Fibroblast of skin of scalp (primary cell): ENCODE measurements around the gene MACROH2A1.

Experiments used
- DNase-seq: peaks from one replicate; pipeline ENCODE4 v3.0.0-alpha.2; 2013

The MACROH2A1 gene

DNA sequence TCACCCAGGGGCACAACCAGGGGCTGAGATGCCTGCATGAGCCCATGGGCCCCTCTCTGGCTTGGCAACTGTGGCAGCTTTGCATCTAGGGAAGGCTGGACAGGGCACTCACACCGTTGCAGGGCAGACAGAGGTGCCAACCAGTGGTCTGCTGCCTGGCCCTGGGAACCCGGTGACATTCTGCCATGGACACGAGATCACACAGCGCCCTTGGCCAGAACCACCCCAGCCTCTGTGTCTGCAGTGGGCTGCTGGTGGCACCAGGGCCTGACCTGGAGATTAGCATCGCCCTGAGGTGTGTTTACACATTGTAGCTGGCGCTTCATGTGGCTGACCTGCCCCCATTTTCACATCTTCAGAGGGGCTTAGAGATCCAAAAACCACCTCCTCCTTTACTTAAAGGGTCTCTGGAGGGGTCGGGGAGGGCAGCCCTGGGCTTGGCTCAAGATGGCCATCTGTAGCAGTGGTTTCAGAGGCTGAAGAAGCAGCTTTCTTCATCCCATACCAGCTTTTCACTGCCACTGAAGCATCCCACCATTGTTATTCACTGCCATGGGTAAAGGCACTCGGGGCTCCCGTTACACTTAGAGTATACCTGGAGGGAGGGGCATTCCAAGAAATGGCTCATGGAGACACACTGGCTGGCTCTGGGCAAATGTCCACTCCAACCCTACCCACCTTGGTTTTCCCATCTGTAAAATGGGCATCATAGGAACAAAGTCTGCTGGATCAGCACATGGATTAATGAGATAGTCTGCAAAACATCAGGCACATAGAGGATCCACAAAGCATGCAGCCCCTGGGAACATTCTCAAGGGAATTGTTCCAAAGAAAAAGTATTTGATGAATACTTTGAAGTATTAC lies 36.7 kb upstream of the MACROH2A1 start:
- peak; percentile 48 for DNase-seq

DNA sequence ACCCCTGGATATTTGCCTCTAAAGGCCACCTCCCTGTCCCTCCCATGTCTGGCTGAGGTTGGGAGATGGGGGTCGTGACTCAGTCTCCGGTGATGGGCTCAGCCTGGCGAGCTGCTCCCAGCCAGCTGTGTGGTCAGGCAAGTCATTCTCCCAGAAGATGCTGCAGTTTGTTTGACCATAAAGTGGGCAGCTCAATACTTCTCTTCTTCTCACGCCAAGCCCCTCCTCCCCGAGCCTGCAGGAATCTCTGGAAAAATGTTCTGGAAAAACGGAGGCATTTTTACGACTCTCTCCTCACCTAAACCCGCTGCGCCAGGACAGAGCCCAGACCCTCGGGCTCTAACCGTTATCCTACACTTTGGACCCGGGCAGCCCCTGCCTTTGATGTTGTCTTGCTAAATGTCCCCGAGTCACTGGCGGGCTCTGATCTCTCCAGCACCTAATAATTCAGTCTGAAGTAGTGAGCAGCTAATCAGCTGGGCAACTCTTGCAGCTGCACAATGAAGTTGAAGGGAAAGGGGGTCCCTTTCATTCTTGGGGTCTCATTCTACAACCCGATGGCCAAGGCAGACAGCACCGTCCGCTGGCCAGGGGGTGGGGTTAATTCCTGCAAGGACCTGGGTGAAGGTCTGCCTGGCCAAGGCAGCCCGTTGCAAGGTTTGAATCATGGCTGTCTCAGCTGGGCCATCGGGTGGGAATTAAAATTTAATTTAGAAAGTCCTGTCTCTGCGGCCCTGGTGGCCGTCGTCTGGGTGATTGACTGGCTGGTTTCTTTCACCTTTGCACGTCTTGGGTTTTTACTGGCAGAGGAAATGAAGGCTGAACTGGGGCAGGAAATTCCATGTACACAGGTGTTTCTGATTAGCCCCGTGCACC lies 35.8 kb upstream of the MACROH2A1 start:
- DNase-seq, result no peak

DNA sequence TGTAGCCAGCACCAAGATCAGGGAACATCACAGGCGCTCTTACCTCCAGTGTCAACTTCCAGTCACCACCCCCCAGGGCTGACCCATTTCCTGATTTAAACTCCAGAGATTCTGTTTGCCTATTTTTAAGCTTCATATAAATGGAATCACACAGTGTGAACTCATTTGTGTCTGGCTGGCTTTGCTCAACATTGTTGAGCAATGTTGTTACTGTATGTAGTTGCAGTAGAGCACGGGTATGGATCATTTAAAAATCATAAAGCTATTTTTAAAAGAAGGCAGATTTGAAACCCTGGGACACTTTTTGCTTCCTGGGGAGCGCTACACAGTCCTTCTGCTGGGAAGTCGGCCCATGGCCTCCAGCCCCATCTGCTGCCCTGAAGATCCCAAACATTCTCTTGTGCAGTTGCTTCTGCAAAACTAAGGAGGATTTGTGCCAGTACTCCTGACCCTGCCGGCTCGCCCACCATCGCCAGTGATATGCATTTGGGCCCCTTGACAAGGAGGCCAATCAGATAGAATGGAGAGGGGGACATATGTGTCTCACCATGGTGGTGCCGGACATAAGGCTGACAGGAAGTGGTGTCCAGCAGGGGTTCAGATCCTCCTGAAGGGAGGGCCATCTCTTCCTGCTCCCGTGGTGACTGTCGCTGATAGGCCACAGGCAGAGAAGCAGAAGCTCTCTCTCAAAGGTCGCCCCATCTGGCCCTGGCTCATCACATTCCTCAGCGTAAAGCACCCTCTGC lies 34.8 kb upstream of the MACROH2A1 start:
- peak; percentile 50 for DNase-seq

DNA sequence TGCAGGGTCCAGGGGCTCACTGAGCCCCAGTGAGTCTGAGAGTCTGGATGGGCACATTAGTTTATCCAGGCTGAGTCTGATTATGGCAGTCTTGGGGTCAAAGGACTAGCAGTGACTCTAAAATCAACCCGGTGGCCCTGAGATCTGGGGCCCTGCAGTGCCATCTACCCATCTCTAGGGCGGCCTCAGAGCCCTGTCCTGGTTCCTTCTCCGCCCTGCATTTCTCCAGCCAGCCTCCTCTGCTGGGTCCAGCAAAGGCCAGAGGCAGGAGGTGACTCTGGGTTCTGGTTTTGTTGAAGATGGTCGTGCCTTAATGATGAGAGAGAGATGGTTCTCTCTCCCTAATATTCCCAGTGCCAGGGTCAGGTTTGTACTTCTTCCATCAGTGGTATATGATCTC lies 33.1 kb upstream of the MACROH2A1 start:
- no peak for DNase-seq

DNA sequence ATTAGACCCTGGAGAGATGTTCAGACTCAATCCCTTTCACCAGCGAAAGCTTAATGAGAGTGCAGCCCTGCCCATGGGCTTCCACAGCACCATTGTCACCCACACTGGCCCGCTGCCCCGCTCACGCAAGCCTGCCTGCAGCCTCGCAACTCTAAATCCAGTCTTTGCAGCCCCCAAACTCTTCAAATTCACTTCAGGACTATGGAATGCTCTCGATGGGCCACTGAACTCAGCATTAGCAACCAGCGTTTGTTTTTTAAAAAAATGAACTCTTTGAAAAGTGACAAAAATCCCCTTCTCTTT lies 31.1 kb upstream of the MACROH2A1 start:
- no peak for DNase-seq

DNA sequence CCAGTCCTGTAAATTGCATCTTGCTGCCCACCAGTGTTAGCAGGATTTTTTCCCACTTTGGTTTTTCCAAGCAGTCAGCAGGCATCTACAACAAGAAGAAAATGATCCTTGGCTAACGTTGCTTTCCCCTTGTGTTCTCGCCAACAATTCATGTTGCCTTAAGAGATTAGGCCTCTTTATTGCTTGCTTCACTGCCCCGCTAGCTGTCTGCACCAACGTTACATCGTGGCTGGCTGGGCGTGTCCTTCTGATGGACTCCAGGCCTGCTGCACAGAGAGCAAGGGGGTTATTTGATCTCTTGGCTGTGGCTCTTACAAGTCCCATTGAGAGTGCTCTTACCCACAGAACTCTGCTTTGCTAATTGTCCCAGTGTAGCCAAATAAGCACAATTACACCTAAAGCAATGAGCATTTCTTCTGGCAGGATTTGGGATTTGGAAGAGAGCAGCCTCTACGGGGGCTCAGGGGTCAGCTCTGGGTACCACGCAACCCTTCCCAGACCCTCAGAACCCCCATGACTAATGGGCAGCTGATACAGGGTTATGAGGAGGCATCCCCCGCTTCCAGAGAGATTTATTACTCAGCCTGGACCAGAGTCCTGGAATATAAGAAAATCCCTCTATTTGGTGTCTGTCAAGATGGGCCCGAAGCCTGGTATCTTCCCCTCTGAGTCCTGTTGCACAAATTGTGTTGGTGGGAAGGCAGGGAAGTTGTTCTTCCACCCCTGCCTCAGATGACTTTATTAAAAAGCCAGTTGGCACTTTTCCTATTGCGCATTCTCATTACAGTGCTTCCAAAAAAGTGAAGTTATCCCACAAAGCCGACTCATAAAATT lies 30.5 kb upstream of the MACROH2A1 start:
- DNase-seq, result no peak

DNA sequence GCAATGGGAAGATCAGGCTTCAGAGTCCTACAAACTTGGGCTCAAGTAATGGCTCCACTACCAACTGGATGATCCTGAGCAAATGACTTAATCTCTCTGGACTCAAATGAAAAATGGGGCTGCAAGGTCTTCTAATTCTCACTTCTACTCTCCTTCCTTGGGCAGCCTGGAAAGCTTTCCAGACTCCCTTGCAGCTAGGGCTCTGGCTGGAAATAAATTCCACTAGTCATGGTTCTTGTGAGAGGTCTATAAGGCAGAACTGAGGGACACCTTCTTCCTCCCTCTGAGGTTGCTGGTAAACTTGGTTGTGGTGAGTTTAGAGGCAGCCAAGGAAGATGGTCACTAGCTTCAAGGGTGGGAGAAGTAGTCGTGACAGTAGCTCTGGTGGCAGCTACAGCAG lies 29.6 kb upstream of the MACROH2A1 start:
- DNase-seq, result no peak

DNA sequence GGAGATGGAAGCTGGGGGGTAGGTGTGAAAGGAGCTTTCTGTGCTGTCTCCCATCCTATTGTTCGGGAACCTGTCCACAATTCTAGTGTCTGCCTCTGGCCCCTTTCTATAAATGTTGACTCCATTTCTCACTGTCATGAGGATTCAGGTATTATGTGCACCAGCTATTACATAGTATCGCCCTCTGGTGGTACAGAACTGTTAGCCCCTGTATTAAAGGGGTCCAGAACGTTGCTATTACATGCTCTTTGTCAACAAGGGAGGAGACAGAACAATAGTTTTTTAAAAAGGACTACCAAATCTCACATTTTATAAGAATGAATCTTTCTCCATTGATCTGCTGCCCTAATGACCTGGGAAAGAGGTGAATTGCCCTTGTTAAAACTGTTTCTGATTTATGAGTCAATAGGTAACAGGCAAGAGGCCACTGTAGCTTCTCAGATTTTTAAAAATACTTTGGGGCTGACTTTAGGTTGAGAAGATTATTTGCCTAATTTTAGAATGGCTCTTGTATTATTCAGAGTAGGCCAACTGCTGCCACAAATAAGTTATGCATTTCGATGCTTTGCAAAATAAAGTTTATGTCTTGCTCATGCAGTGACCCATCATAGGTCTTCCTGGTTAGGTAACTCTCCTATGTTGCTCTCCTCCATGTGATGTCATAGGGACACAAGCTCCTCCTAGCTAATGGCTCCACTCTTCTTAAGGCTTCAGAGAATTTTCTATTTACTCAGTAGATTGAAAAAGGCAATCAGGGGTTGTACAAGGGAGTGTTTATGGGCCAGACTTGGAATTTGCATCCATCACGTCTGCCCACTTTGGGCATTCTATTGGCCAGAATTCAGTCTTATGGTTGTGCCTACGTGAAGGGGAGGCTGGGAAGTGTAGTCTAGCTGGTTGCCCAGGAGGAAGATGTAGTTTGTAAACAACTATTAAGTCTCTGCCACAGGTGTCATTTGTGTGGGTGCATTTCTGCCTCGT lies 27.4 kb upstream of the MACROH2A1 start:
- peak; percentile 50 for DNase-seq

DNA sequence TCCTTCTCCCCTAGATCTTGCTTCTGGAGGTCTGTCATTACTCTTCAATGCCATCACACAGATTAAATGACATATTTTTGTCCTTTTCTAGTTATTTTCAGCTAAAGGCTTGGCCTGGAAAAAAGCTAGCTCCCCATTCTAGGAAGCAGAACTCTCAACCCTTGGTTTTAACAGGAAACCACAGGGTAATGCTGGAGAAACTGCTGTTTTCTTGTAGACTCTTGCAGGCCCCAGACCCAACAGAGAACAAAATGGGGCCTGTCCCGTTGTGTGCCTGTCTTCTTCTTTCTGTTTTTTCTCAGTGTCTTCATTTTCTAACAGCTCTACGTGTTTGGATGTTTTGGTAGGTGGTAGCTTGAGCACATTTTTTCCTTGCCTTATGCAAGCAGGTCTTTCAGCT lies 26.6 kb upstream of the MACROH2A1 start:
- DNase-seq, result no peak

DNA sequence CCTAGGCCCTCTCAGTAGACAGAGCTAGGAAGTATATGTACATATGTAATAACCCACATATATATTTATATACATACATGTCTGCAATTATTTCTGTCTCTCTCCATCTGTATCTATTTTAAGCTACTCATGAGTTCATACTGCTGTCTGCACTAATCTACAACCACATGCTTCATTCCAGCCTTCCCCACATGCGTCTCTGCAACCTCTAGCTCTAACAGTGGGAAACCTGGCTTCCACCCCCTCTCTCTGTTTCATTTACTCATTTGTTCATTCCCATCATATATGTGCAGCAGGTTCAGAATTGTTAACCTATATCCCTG lies 24.8 kb upstream of the MACROH2A1 start:
- no peak for DNase-seq

DNA sequence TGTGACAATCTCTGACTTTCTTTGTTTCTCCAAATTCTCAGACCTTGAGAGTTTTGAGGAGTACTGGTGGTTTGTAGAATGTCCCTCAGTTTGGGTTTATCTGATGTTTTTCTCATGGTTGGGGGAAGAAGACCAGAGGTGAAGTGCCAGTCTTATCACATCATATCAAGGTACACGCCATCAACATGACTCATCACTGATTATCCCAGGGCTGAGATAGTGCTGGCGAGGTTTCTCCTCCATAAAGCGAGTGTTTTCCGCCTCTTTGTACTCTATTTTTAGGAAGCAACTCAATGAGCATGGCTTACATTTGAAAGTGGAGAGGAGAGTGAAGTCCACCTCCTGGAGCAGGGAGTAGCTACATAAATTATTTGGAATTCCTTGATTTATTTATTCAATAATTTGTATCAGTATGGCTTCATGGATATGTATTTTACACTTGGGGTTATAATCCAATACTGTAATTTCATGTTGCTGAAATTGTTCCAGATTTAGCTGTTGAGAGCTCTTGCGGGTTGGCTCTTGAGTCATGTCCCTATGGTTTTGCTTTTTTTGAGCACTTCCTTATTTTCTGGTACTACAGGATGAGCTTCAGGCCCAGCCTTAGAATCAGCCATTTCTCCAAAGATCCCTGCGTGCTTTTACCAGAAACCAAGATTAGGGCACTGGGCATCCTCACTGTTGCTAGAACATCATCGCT lies 24.3 kb upstream of the MACROH2A1 start:
- no peak for DNase-seq

DNA sequence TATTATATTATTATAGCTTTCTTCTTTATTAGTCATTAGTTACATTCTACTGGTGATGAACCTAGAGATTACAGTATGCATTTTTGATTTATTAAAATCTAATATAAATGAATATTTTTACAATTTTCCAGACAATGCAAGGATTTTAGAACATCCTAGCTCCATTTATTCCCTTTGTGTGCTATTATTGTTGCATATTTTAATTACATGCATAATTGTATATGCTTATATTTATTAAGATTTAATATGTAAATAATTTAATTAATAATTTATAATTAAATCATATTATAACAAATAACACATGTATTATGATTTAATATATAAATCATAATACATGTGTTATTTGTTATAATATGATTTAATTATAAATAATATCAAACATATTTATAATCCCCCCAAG lies 23.4 kb upstream of the MACROH2A1 start:
- no peak for DNase-seq

DNA sequence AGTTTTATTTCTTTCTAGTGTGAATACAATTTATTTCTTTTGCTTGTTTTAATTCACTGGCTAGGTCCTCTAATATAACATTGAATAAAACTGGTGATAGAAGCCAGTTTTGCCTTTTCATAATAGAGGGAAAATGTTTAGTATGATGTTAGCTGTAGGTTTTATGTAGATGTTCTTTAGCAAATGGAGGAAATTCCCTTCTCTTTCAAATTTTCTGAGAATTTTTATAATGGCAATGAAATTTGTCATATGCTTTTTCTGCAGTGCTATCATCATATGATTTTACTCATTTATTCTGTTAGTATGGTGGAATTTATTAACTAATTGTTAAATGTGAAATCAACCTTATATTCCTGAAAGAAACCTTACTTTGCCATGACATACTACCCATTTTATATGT lies 18.1 kb upstream of the MACROH2A1 start:
- no peak for DNase-seq

DNA sequence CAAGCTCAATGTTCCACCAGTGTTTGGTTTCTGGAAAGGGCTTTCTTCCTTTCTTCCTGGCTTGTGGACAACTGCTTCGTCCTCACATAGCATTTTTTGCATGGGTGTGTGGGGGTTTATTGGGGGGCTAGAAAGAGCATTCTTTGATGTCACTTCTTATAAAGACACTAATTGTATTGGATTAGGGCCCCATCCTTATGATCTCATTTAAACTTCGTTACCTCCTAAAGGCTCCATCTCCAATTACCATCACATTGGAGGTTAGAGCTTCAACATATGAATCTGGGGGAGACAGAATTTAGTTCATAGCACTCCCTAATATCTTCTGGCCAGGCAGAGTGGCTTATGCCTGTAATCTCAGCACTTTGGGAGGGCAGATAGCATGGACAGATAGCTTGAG lies 6.1 kb upstream of the MACROH2A1 start:
- no peak for DNase-seq

DNA sequence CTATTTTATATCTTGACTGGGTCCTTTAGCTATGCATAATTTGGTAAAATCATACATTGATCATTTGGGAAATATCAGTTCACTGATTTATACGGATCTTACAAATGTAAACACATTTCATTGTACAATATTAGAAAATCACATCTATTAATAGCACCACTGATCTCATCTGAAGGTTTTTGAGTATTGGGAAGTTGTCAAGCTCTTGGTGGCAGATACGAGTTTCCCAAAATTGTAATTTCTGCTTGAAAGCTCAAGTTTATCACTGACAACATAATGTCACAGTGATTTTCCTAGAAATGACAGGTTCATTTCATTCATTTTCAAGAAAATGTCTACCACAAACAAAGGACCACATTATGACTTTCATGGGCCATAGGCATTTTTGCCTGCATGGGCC lies 3.0 kb upstream of the MACROH2A1 start:
- no peak for DNase-seq

DNA sequence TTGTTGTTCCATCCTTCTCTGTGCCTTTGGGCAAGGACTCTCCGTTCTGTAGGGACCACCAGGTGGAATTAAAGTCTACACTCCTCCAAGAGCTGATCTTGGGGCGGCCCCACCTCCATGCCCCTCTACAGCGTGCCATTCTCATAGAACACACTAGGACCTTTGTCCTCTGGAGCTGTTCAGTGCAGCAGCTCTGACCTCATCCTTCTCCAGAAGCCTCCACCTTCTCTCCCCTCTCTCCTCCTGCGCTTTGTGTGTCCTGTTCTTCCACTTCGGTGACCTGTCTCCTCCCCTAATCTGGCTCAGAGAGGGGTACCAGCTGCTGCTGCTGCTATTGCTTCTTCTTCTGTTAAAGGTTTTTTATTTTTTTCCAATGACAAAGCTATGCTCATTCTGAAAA lies 1.8 kb upstream of the MACROH2A1 start:
- no peak for DNase-seq

DNA sequence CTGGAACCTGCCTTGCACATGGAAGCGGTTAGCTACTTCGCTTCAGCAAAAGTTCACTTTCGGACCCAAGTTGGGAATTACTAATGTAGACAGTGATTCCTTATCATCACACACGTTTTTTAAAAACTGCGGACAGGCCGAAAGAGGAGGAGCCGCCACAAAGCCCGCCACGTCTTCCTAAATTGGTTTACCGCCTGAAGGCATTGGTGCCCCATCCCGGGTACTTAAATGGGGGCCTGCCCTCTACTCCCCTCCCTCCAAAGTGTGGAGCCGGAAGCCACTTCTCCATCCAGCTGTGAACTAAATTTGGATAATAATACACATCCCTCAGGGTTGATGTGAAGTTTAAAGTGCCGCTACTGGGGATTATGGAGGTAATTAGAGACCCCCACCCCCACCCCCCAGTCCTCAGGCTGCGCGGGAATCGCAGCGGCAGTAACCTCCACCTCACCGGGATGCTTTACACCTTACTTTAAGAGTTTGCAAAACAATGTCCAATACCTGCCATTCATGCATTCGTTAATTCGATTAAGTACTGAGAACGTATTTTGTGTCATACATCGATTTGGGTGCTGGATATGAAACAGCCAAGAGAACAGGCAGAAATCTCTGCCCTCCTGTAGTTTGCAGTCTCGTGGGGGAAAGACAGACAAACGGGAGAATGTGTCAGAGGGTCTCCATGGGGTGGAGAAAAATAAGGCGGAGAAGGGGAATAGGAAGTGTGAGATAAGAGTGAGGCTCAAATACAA lies 937 bp upstream of the MACROH2A1 start:
- no peak for DNase-seq

DNA sequence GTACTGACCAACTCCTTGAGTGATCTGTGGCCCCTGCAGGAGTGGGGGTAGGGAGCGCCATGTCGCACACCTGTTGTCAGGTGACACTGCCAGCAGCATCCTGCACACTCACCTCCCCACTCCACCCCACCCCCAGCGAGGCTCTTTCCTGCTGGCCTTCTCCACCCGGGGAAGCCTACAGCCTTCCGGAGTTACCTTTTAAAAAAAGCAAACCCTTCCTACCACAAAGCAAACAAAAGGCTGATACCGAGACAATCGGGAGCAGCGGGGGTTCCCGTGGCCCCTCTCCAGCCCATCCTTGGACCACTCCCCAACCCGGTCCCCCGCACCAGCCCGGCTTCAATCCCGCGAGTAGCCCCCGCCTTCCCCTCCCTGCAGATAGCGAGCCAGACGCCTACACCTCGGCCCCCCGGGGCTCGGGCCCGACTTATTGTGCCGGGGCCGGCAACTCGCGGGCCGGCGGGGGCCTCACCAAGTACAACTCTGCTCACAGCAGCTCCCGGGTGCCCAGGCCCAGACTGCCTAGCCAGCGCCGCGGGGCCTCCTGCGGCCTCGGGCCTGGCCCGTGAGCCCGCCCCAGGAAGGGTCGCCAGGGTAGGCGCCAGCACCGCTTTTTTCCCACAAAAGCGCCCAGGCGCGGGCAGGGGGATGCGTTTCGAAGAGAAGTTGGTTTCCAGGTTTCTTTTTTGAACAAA lies 724 bp downstream of the MACROH2A1 start:
- no peak for DNase-seq

DNA sequence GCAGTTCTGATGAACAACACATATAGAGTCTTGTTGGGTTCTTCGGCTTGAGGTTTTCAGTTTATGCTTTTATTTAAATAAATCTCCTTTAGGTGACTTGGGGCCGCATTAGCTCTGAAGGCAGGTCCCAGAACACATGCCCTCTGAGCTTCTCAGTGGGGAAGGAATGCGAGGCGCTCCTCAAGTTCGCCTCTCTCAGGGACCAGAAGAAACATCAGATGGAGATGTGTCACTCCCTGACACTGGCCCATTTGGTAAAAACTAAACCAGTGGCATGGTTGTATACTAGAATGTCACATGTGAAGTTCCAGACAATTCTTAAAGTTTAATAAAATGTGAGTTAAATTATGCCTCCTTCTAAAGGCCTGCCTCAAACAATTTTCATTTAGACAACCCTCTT lies 1.9 kb downstream of the MACROH2A1 start:
- DNase-seq, result no peak
